Parathyroid adenoma (tissue), 2 donors: ENCODE data around the gene ELL.

Experiments used
- H2AFZ ChIP-seq: fragments of 300-600 bp; sonication (generic); one replicate; pipeline ENCODE4 v1.7.0; 2017; ENCODE audit warnings: antibody characterized with exemption, mild to moderate bottlenecking
- H3K27ac ChIP-seq: fragments of 300-600 bp; sonication (generic); one replicate; pipeline ENCODE4 v1.7.0; 2017
- H3K27me3 ChIP-seq: fragments of 300-600 bp; sonication (generic); one replicate; pipeline ENCODE4 v1.7.0; 2017; ENCODE audit warnings: low read length; ENCODE audit not compliant: control insufficient read depth, insufficient read depth
- H3K36me3 ChIP-seq: fragments of 300-600 bp; sonication (generic); one replicate; pipeline ENCODE4 v1.7.0; 2017; ENCODE audit warnings: low read length; ENCODE audit not compliant: control insufficient read depth, insufficient read depth
- H3K4me1 ChIP-seq: fragments of 300-600 bp; sonication (generic); one replicate; pipeline ENCODE4 v1.7.0; 2017; ENCODE audit warnings: control low read depth
- H3K4me2 ChIP-seq: fragments of 300-600 bp; sonication (generic); one replicate; pipeline ENCODE4 v1.7.0; 2017; ENCODE audit warnings: low read length
- H3K4me3 ChIP-seq: fragments of 300-600 bp; sonication (generic); one replicate; pipeline ENCODE4 v1.7.0; 2017; ENCODE audit warnings: low read depth, low read length
- H3K79me2 ChIP-seq: fragments of 300-600 bp; sonication (generic); one replicate; pipeline ENCODE4 v1.7.0; 2017; ENCODE audit warnings: control low read depth
- H3K9ac ChIP-seq: fragments of 300-600 bp; sonication (generic); one replicate; pipeline ENCODE4 v1.7.0; 2017; ENCODE audit warnings: mild to moderate bottlenecking
- H3K9me3 ChIP-seq: fragments of 300-600 bp; sonication (generic); one replicate; pipeline ENCODE4 v1.7.0; 2017; ENCODE audit warnings: low read length; ENCODE audit not compliant: control insufficient read depth
- TF ChIP-seq, protein P1 (sequence below): fragments of 300-600 bp; sonication (generic); IDR thresholded peaks from one replicate; pipeline ENCODE4 v1.7.0; 2017; ENCODE audit warnings: antibody characterized with exemption, mild to moderate bottlenecking
- donor health status: primary hyperparathyroidism.

The ELL gene

GRCh38 chr19:18536475-18536874 is 14.6 kb upstream of the ELL start:
- Histone ChIP-seq H3K4me2 (no peak overlapping the region), H3K4me1 (no peaks in the 10 kb centered on the region), H3K4me3 (no peak overlapping the region), H3K36me3 (no peaks in the 10 kb centered on the region), H3K27ac (no peak overlapping the region), H3K9me3 (no peaks in the 10 kb centered on the region), H3K27me3 (no peaks in the 10 kb centered on the region), H3K79me2 (no peaks in the 10 kb centered on the region), H3K9ac (no peak overlapping the region), H2AFZ (no peak overlapping the region)
- TF ChIP-seq, protein P1, sequence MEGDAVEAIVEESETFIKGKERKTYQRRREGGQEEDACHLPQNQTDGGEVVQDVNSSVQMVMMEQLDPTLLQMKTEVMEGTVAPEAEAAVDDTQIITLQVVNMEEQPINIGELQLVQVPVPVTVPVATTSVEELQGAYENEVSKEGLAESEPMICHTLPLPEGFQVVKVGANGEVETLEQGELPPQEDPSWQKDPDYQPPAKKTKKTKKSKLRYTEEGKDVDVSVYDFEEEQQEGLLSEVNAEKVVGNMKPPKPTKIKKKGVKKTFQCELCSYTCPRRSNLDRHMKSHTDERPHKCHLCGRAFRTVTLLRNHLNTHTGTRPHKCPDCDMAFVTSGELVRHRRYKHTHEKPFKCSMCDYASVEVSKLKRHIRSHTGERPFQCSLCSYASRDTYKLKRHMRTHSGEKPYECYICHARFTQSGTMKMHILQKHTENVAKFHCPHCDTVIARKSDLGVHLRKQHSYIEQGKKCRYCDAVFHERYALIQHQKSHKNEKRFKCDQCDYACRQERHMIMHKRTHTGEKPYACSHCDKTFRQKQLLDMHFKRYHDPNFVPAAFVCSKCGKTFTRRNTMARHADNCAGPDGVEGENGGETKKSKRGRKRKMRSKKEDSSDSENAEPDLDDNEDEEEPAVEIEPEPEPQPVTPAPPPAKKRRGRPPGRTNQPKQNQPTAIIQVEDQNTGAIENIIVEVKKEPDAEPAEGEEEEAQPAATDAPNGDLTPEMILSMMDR, result no peak

- TF ChIP-seq, protein P1, result no peak
- H3K9me3 ChIP-seq, result no peaks in the 10 kb centered on the region
Measured at GRCh38 chr19:18533058-18533457, 11.2 kb upstream of the ELL start.

GRCh38 chr19:18532168-18532890 is 10.5 kb upstream of the ELL start:
- H3K36me3 ChIP-seq, result no peaks in the 10 kb centered on the region
- no peaks in the 10 kb centered on the region for H3K9me3 ChIP-seq
- no peaks in the 10 kb centered on the region for H3K27me3 ChIP-seq
- H2AFZ ChIP-seq, result no peak overlapping the region
- no peak overlapping the region for H3K4me3 ChIP-seq
- H3K9ac ChIP-seq, result no peak overlapping the region
- TF ChIP-seq, protein P1, result no peak
- no peak overlapping the region for H3K4me2 ChIP-seq
- no peak overlapping the region for H3K27ac ChIP-seq
- H3K79me2 ChIP-seq, result no peaks in the 10 kb centered on the region
- H3K4me1 ChIP-seq, result no peaks in the 10 kb centered on the region

More at GRCh38 chr19:18533058-18533457, 11.2 kb upstream of the ELL start:
- H2AFZ ChIP-seq, result no peak overlapping the region
- no peaks in the 10 kb centered on the region for H3K27me3 ChIP-seq
- H3K79me2 ChIP-seq, result no peaks in the 10 kb centered on the region
- H3K27ac ChIP-seq, result no peak overlapping the region
- no peaks in the 10 kb centered on the region for H3K4me1 ChIP-seq
- H3K36me3 ChIP-seq, result no peaks in the 10 kb centered on the region
- no peak overlapping the region for H3K4me3 ChIP-seq
- no peak overlapping the region for H3K9ac ChIP-seq
- H3K4me2 ChIP-seq, result no peak overlapping the region

DNA sequence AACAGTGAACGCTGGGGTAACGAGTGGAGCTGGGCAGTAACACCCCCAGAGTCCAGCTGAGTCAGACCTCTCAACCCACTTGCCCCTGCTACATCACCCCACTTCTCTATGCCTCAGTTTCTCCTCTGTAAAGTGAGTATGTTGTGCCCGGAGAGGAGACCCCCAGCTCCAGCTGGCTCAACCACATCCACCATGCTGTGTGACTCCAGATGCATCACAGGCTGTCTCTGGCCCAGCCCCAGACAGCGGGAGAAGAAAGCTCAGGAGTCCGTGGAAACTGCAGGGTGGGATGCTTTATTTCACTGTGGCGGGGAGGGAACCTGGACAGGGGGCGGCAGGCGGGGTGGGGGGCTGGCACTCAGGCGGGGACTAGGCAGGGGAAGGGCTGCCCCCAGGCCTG is 9.6 kb upstream of the ELL start:
- no peak overlapping the region for H3K27ac ChIP-seq
- H3K4me3 ChIP-seq, result no peak overlapping the region
- TF ChIP-seq, protein P1, result no peak
- H3K9me3 ChIP-seq, result no peaks in the 10 kb centered on the region
- no peak overlapping the region for H2AFZ ChIP-seq
- H3K27me3 ChIP-seq, result no peaks in the 10 kb centered on the region
- H3K79me2 ChIP-seq, result no peaks in the 10 kb centered on the region
- no peaks in the 10 kb centered on the region for H3K4me1 ChIP-seq
- H3K4me2 ChIP-seq, result no peak overlapping the region
- H3K9ac ChIP-seq, result no peak overlapping the region
- H3K36me3 ChIP-seq, result no peaks in the 10 kb centered on the region

GRCh38 chr19:18529782-18530181 is 7.9 kb upstream of the ELL start:
- Histone ChIP-seq H3K9ac (no peak overlapping the region), H3K79me2 (no peaks in the 10 kb centered on the region), H3K27me3 (no peaks in the 10 kb centered on the region), H2AFZ (no peak overlapping the region), H3K4me2 (no peak overlapping the region), H3K9me3 (no peaks in the 10 kb centered on the region), H3K27ac (no peak overlapping the region), H3K4me3 (no peak overlapping the region), H3K4me1 (no peaks in the 10 kb centered on the region), H3K36me3 (no peaks in the 10 kb centered on the region)
- TF ChIP-seq, protein P1, result no peak
